NCI-H1048 (cell line): ENCODE measurements around the gene POLDIP2.

Experiments
- DNase-seq: peaks from one replicate; lab custom pipeline; 2025; lab: John Stamatoyannopoulos, UW

The POLDIP2 gene

GRCh38 chr17:28335201-28335958 is 21.9 kb downstream of the POLDIP2 start, which contains the start of the genes IFT20 and TNFAIP1:
TSS of gene IFT20 (minus strand) at chr17:28335472. CDS start at chr17:28331985, 3,487 bp downstream.
TSS of gene TNFAIP1 (plus strand) at chr17:28335761. CDS start at chr17:28339522, 3,761 bp downstream.
- DNase-seq = peak; percentile 99

GRCh38 chr17:28334666-28335200 is 22.6 kb downstream of the POLDIP2 start:
- no peak for DNase-seq

- no peak for DNase-seq
Observed at GRCh38 chr17:28334171-28334570, 23.2 kb downstream of the POLDIP2 start.

GRCh38 chr17:28333083-28333746 is 24.1 kb downstream of the POLDIP2 start:
- no peak for DNase-seq

- no peak for DNase-seq
Observed at GRCh38 chr17:28331891-28332420, 25.4 kb downstream of the POLDIP2 start.

DNA sequence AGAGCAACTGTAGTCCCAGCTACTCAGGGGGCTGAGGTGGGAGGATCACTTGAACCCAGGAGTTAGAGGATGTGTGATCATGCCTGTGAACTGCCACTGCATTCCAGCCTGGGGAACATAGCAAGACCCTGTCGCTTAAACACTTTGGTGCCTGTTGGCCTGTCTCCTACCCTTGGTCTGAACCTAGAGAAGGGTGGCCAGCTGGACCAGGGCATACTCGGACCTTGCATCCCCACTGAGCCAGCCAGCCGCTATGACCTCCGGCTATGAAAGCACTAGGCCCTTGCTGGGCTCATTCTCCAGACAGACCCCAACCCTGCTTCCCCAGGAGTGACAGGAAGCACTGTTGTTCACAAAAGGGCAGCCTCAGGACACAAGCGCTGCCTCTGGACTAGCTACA is 26.7 kb downstream of the POLDIP2 start:
- DNase-seq = no peak

- DNase-seq = no peak
Observed at GRCh38 chr17:28328325-28328724, 29.0 kb downstream of the POLDIP2 start.

DNA sequence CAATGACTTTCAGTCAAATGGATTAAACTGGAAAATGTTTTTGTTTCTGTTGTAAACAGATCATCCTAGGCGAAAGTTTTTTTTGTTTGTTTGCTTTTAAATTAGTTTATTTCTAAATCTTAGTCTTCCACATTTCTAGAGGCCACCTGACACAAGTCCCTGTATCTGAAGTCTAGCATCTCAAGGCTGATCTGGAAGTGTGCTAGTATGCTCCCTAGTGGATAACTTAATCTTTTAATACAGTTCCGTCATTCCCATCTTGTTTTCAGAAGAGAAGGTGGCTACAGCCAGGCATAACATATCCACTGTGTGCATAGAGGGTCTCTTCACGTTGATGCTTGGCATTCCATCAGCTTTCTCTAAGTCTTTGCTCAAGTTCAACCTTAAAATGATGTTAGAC is 29.6 kb downstream of the POLDIP2 start:
- no peak for DNase-seq

DNA sequence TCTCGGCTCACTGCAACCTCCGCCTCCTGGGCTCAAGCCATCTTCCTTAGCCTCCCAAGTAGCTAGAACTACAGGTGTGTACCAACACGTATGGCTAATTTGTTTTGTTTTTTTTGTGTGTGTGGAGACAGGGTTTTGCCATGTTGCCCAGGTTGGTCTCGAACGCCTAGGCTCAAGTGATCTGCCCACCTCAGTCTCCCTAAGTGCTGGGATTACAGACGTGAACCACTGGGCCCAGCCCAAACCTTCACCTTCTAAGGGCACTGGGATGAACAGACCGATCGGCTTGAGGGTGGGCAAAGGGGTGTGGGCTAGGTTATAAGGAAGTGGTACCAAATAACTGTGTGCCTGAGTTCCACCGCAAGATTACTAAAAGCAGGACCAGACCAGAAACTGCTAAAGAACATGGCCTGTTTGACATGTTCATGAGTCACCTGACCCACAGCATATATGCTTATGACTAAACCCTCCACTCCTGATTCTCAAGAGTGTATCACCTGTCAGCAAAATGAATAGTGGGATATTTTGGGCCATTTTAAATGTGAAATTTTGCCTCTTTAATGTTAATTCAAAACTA is 30.2 kb downstream of the POLDIP2 start:
- DNase-seq = no peak

DNA sequence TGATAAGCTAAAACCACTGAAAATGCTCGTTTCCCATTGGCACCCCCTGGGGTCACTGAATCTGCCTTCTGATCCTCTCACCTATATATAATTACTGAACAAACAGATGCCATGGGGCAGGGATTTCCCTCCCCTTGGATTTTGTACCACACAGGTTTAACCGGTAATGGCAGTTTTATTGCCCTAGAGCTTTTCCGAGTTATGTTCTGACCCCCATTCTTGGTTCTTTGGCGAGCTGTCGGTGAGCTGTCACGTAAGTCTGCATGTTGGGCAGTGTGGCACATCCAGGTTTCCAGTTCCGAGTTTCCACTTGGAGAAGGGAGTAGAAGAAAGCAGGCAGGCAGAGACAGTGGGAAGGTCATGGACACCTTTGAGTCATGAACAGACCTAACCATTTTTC is 31.2 kb downstream of the POLDIP2 start:
- DNase-seq = no peak

DNA sequence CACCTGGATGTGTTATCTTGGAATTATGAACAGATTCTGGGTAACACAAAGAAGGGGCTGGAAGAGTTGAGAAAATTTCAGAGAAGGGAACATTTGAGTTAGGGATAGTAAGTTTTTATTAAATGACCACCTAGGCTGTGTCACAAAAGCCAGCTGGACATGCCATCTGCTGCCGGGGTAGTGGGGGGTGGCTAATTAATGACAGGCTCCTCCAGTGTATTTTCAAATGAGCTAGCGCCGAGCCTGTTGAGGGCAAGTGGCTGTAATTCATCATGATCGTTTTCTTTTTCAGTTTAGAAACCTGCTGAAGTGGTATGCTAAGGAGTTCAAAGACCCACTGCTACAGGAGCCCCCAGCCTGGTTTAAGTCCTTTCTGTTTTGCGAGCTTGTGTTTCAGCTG is 32.1 kb downstream of the POLDIP2 start:
- DNase-seq = no peak

DNA sequence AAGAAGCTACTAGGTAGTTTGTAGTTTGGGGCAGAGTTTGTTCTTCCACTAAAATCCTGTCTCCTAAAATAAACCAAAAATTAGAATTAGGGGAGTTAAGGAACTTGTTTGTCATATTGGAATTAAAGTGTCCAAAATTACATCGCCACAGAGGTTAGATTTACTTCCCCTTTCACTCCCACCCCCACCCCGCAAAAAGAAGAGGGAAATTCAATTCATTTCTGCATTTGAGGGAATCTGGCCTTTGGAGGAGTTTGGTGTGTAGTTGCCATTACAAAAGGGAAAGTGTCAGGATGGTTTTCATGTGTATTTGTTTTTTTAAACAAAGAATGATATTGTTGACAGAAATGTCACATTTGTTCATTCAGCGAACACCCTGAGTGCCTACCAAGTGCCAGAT is 32.5 kb downstream of the POLDIP2 start:
- DNase-seq = no peak

DNA sequence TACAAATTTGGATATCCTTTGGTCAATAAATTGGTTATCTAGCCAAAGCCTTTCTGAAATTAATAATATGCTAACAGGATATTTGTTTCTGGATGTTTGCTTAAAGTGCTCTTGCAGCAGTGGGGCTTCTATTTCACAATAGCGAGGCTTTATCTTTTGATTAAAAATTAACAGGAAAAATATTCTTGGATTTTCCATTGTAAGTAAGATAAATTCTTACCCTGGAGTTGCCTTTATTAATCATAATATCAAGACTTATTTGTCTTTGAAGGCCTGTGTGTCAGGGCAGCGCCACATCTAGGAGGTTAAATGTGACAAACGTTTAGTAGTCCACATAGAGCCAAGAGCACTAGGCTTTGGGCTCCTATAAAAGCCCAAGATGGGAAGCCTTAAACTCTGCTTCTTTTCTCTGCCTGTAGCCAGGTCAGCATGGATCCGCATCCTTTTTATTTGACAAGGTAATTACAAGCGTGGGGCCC is 33.0 kb downstream of the POLDIP2 start:
- no peak for DNase-seq

DNA sequence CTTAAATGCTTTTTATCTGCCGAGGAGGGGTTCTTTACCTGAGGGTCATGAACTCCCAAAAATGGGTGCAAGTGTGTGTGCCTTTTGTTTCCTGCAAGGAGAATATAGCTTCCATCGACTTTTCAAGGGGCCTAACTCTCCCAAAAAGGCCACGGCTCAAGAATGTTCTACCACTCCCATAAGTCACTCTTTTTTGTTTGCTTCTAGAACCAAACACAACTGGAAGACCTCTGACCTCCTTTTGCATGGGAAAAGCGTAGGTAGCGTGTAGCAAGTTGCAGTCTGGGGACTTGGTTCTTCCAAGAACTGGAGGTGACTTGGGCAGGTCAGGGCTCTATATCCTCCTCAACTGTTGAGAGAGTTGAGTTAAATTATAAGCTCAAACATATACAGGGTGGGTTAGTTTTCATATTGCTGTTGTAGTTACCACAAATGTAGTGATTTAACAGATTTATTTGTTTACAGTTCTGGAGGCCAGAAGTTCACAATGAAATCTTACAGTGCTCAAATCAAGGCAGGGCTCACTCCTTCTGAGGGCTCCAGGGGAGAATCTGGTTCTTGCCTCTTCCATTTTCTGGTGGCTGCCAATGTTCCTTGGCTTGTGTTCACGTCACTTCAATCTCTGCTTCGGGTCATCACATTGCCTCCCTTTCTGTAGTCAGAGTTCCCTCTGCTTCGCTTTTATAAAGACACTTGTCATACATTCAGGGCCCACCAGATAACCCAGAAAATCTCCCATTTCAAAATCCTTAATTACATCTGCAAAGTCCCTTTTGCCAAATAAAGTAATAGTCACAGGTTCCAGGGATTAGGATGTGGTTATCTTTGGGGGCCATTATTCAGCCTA is 36.9 kb downstream of the POLDIP2 start:
- DNase-seq = no peak

DNA sequence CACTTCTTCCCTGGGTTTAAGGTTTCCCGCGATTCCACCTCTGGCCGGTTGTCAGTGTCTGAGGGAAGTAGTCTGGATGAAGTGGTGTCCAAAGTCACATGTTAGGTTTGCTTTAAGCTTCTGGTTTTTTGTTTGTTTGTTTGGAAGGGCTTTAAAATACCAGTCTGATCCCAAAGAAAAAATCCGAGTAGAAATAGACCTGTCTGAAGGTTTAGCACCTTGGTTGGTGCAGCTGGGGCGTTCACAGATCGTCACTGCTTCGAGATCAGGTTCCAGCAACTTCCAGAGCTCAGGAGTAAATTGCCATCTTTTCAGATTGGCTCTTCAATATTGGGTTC is 37.8 kb downstream of the POLDIP2 start:
- DNase-seq = no peak

- DNase-seq = peak; percentile 90
Observed at GRCh38 chr17:28318759-28319597, 38.3 kb downstream of the POLDIP2 start, which contains the start of gene TMEM97. TSS of gene TMEM97 (plus strand) at chr17:28319200. CDS start at chr17:28319240, 40 bp downstream.

DNA sequence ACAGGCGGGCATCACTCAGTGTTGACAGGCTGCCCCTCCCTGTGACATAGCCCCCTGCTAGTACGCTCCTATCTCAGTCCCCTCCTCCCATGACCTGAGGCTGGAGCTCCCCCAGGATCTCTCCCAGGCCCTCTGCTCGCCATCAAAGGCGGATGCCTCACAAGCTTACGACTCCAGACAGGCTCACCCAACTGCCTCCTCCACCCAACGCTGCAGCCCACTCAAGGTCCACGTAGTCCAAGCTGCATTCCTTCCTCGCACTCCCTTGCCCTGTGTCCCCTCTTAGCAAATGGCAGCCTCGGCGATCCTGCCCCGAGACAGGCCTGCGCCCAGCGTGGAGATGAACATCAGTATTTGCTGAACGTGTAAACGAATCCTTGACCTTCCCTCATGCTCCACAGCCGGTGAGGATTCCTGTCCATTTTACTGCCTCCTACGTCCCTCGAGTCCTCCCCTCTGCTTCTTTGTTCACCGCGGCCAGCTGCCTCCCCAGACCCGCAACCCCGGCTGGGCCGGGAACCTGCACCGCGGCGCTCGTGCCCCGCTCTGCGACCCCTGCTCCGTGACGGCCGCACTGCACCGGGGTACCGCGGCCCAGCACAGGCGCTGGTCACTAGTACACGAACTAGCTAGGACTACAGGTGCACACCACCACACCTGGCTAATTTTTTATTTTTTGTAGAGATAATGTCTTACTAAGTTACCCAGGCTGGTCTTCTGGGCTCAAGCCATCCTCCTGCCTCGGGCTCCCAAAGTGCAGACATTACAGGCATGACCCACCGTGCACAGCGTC is 39.2 kb downstream of the POLDIP2 start:
- DNase-seq = no peak

DNA sequence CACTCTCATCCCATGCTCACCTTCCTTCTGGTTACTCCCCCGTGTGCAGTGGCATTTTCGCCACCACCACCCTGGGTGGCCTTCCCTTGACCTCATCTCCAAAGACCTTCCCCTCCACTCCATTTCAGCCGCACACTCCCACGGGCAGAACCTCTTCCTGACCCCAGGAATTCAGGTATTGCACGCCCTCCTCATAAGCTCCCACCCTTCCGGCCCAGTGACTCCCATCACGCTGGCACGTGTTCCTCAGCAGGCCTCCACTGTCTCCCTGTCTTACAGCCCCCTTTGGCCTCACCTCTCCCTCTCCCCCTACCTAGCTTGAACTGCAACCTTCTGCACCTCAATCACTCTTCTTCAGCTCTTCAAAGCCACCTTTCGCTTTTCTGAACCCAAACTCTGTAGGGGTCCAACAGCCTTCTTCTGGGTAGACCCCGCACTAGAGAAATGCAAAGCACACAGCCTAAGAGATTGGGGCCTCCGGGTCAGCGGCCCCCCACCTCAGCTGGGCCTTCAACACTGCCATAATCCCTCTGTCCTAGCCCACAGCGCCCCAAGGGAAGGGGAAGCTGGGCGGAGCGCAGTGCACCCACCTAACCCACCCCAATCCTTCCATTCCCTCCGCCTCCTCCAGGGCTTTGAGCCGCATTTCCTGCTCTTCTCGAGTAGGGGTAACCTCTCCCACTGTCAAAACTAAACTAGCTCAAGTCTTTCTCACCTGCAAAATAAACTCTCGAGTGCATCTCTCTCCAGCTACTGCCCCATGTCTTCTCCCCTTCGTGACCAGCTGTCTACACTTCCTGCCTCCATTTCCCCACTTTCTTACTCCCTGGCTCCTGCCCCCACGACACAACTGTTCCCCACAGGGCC is 40.0 kb downstream of the POLDIP2 start:
- DNase-seq = no peak
